NCI-H748 (cell line): Measurements from ENCODE around the gene TSLP.

Experiments
- DNase-seq: peaks from one replicate; lab custom pipeline; 2025; ENCODE audit not compliant: unreplicated experiment; lab: John Stamatoyannopoulos, UW

The TSLP gene

DNA sequence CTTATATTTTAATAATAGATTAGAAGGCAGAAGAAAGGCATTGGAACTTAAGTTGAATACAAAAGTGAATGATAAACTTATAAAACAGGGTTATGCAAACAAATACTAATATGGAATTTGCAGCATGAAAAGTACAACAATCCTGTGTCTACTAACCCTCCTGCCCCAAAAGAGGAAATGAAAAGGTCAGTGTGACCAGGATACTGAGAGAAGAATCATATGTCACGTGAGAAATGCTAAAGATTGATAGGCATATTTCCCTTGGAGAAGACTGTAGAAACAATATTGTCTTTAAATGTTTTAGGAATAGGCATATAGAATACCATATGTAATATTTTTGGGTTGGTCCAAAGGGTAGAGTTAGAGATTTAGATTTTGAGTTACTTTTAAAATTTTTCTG, 24.5 kb downstream of the TSLP start:
- no peak for DNase-seq

DNA sequence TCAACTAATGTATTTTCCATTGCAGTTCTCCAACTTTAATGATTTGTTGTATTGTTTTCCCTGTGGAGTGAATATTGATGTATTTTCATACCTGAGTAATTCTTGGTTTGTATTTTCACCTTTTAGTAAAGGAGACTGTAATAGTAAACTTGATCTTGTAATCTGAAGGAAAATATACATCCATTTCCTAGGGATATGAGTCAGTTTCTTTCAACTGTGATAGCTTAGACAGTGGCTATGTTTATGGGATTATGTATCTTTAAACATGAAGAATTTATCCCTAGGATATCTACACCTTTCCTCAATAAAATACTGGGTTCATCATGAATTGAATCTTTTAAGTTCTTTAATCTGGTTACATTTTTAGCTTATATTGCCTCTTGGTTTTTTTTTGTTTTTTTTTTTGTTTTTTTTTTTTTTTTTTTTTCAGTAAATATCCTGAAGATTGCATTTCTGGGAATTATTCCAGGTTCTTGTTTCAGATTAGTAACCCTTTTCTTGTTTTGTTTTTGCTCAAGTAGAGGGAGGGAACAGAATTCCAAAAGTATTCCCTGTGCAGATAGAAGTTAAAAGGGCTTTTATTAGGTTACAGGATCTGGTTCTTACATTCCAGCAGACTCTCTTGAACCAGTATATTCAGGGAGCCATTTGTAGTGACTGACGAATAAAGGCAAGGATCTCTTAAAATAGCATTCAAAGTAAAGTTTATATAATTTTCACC, 27.7 kb downstream of the TSLP start:
- no peak for DNase-seq

DNA sequence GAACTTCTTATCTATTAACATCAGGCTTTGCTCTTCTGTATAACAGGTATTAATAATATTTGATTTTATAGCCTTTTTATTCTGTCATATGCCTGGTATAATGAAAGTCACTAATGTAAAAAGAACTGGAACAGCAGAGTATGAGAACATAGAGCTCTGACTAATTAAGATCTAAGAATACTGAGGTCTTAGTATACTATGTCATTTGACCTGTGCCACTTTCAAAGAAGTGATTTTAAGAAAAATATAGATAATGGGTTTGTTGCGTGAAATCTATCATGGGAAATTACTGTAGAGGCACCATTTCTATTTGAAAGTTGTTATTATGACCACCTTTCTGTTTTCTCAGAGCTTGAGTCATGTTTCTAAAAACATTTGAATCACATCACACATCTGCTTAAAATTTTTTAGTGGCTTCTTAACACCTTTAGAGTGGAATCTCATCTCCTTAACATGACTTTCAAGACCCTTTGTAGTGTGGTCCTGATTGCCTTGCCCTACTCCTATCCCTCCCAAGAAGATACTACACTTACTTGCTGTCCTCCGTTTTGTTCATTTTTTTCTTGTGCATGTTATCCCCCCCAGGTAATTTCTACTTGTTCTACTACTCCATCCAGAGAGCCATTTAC, 34.9 kb downstream of the TSLP start:
- no peak for DNase-seq

DNA sequence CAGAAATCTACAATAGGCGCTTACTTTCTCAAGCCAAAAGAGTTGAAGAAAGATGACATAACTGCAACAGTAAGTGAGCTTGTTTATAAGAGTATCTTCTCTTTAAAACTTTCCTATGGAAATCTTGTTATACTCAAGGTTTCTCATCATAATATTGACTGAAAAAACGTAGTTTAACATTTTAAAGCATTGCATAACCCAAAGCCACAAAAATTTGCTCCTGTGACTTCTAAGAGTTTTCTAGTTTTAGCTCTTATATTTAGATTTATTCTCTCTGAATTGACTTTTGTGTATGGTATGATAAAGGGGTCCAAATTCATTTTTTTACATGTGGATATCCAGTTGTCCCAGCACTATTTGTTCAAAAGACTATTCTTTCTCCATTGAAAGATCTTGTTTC, 35.9 kb downstream of the TSLP start:
- DNase-seq: no peak

DNA sequence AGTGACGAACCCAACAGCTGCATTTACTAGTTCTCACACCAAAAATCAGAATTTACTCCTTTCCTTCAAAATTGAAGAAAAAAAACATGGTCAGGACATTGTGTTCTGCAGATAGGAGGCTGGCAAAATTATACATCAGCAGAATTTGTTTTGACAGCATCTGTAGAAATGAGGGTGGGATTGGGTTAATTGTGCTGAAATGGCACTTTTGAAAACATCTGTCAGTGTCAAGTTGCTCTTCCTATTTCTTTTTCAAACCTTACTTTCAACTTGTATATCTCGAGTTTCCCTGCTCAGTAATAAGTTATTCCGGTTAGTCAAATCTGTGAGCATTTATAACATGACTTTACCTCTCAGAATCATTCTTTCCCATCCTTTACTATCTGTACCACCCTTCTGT, 40.4 kb downstream of the TSLP start:
- DNase-seq: no peak

DNA sequence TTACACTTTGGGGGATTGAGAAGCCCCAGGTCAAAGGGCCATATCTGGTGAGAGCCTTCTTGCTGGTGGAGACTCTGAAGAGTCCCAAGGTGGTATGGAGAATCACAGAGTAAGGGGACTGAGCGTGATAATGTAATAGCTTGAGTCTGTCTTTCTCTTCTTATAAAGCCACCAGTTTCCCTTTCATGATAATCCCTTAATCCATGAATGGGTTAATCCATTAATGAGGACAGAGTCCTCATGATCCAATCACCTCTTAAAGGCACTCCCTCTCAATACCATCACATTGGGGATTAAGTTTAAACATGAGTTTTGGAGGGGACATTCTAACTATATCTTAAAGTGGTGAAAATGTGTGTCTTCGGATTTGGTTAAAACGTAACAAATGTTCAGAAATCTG, 42.2 kb downstream of the TSLP start:
- no peak for DNase-seq

DNA sequence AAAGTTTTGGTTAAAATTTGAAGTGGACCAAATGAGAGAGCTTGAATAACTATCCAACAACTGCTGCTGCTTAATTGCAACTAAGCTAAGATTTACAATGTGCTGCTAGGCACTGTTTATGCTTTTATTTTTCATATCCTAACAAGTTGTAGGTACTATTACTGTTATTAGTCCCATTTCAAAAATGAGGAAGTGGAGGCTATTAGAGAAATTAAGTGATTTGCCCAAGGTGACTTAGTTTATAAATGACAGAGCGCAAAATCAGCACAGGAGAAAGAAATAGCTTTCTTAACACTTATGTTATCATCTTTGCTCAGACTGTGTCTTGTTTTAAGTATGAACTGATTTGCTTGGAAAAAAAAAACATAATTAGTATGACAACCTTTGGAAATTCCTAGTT, 43.7 kb downstream of the TSLP start:
- DNase-seq: no peak

DNA sequence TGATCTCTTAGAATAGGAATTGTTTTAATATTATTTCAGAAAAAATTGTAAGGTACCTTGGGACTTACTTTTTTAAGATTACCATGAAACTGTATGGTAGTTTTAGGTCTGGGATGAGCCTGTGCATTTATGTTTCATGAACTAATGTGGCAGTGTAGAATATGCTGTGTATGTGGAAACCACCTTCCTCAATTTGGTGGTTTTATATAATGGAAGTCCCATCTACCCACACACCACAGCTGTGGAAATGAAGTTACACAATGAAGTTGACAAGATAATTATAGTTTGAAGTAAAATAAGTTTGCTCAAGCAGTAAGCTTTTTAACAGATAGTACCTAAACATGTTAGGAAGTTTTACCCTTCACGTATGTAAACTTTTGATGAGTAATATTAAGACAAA, 45.0 kb downstream of the TSLP start:
- DNase-seq: no peak

DNA sequence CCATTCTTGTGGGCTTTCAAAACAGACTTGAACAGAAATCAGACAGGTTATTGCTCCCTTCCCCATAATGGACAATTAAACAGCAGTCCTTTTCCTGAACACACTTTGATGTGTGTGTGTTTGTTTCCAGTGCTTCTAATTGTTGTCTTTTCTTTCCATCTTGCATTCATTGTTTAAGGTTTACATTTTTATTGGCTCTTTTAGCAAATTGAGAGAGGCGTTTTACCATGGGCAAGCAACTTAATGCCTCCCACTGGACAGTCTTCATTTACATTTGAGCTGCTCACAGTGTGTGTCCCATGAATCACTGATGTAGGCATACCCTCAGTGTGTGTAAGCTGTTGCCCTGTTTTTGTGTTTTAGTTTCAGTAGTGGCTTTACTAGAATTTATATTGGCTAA, 45.6 kb downstream of the TSLP start:
- DNase-seq: no peak

DNA sequence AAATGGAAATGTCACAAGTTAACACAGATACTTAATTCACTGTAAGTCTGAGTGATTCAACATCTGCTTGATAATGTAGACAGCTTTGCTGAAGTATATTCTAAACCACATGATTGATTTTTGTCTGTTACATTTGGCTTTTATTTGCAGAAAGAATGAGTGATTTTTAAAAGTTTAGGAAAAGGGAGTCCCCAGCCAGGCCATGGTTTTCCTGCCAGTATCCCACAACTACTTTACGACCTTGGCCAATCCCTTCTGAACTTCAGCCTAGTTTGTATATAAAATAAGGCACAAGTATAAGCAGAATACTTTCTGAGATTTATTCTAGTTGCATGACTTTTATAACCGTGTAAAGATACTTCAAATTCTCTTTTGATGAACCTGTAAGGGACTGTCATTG, 47.7 kb downstream of the TSLP start:
- no peak for DNase-seq

DNA sequence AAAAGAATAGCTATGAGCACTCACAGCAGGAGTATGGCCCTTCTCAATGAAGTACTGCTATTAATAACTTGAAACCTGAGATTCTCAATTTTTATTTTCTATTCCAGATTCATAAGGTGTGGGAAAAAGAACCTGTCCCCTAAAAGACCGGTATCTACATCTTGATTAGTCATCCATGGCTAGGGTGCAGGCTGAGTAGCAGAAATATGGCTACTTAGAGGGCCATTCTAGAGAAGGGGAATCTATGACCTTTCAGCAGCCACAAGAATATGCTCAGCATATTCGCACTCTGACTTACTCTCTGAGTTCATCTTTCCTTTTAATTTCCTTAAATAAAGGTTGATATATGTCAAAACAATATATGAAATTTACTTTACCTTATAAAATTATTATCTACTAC, 48.3 kb downstream of the TSLP start:
- no peak for DNase-seq

DNA sequence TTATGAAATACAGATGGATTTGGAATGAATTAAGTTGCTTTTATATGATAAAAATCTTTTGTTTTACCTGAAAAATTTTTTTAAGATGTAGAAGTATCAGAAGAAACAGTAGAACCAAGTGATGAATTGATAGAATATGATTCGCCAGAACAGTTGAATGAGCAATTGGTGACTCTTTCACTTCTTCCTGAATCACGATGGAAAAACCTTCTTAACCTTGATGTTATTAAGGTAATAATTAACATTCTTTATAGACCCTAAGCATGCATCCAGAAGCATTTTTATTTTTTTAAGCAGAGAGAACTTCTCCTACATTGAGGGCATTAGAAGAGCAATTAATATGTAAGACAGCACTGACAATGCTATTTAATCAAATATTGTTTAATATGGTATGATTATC, 49.4 kb downstream of the TSLP start:
- no peak for DNase-seq

DNA sequence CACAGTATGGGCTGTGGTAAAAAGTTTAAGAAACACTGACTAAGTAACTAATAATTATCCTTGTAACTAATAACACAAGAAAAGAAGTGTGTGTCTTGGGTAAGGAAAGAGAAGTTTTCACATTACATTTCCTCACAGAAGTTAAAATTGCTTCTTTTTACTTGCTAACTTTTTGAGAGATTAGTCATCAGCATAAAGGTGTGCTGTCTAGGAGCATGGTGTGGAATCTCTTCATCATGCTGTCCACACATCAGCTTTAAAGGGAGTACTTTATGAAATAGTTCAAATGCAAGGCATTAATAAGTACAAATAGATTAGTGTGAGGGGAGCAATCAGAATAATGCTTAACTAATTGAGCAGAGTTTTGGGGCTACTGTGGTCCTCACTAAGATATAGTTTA, 50.4 kb downstream of the TSLP start:
- no peak for DNase-seq

DNA sequence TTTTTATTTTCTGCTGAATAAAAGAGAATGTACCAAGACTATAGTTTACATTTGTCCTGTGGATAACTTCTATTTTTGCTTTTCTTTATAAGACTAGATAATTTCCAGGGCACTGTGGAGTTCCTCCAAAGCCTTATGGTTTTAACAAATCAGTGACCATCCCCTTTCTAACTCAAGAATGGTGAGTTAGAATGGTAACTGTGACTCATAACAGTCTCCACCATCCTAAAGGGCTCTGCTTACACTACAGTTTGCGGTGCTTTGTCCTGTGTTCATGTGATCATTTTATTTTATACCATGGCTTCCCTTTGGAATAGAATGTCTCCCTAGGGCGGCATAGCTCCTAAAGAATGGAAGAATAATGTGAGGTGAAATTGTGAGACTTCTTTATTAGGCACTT, 50.9 kb downstream of the TSLP start:
- no peak for DNase-seq

DNA sequence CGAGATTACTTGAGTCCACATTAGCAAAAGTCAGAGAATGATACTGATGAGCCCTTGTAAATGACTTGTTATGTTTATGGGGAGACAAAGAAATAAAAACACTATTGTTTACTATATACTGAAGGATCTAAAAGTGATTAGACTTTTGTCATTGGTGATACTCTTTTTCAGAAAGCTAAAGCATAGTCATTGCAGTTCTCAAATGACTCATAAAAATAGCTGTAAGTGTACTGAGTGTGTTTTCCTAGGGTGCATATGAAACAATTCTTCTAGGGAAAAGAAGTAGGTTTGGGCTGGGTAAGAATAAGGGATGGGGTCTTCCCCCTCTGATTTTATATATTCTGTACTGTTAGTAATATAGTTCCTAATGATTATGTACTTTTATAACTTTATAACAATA, 53.3 kb downstream of the TSLP start:
- no peak for DNase-seq

DNA sequence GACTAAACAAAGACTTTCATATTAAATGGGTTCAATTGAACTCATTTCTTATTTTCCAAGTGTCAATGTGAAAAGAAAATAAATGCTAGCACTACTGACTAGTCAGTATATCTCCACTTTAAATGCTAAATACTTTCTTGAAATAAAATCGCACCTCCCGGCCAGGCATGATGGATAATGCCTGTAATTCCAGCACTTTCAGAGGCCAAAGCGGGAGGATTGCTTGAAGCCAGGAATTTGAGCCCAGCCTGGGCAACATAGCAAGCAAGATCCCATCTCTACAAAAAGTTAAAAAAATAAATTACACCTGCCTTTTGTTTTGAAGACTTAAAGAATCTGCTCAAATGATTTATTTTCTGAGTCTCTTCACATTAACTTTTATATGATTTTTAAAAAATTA, 55.4 kb downstream of the TSLP start:
- DNase-seq: no peak
